Coronary artery (tissue), 2 donors: ENCODE data around the gene PPARG.
"Not testable (repeated sequence)": the region's sequence is repeated elsewhere in the genome, so short reads cannot be mapped to it uniquely, and the experiment has no call there.

Source experiments
- DNase-seq: peaks from one replicate; pipeline ENCODE4 v3.0.0-alpha.2; 2017; ENCODE audit warnings: low spot score
- H3K27ac ChIP-seq, 2 donors: fragments of 200-600 bp; sonication (generic); one replicate each; pipeline ENCODE4 v1.5.1; 2016 to 2019
- H3K4me3 ChIP-seq: fragments of 200-600 bp; sonication (generic); 2 replicates; pipeline ENCODE4 v1.5.1; 2016; ENCODE audit warnings: mild to moderate bottlenecking, moderate library complexity
- CTCF ChIP-seq: fragments of 200-600 bp; sonication (generic); IDR thresholded peaks from one replicate; pipeline ENCODE4 v1.5.1; 2019; ENCODE audit warnings: antibody characterized with exemption

Gene PPARG

GRCh38 chr3:12442654-12443501 is 154.0 kb downstream of the PPARG start:
- TF ChIP-seq CTCF = no peak
- peak; percentile 33 for DNase-seq
- H3K4me3 ChIP-seq = no peak overlapping the region
- no peak overlapping the region for H3K27ac ChIP-seq

- no peak for TF ChIP-seq CTCF
- Histone ChIP-seq H3K4me3 (no peak overlapping the region), H3K27ac (no peak overlapping the region)
- peak; percentile 53 for DNase-seq
Observed at GRCh38 chr3:12443781-12444522, 155.1 kb downstream of the PPARG start.

- no peak overlapping the region for H3K27ac ChIP-seq
- H3K4me3 ChIP-seq = no peak overlapping the region
- no peak for TF ChIP-seq CTCF
- peak; percentile 36 for DNase-seq
Observed at GRCh38 chr3:12444582-12445471, 156.0 kb downstream of the PPARG start.

- no peak for DNase-seq
- Histone ChIP-seq H3K4me3 (no peak overlapping the region), H3K27ac (no peak overlapping the region)
- no peak for TF ChIP-seq CTCF
Observed at GRCh38 chr3:12445523-12446240, 156.8 kb downstream of the PPARG start.

- Histone ChIP-seq H3K27ac (no peak overlapping the region), H3K4me3 (no peak overlapping the region)
- TF ChIP-seq CTCF = no peak
Observed at GRCh38 chr3:12446298-12446697, 157.4 kb downstream of the PPARG start.

GRCh38 chr3:12447075-12447474 is 158.2 kb downstream of the PPARG start:
- H3K4me3 ChIP-seq = no peak overlapping the region
- DNase-seq = no peak
- no peak overlapping the region for H3K27ac ChIP-seq
- TF ChIP-seq CTCF = no peak

More at GRCh38 chr3:12446298-12446697, 157.4 kb downstream of the PPARG start:
- DNase-seq = no peak

GRCh38 chr3:12448404-12449202 is 159.7 kb downstream of the PPARG start:
- DNase-seq, H3K27ac ChIP-seq, H3K4me3 ChIP-seq: not testable (repeated sequence)
